ENCODE results near the gene WDR70. TPM values are rescaled to one million over a fixed set of nuclear protein-coding genes. Genes with fewer than 3 reads are reported as not detected.
A peak's percentile ranks its signal among the peaks of the same experiment; 100 is the strongest.
"Not testable (repeated sequence)": the region's sequence is repeated elsewhere in the genome, so short reads cannot be mapped to it uniquely, and the experiment has no call there.

Gene WDR70
- total RNA-seq, 6 experiments from 2014 or later = 8.8 to 13.4 (median 11.3) TPM

DNA sequence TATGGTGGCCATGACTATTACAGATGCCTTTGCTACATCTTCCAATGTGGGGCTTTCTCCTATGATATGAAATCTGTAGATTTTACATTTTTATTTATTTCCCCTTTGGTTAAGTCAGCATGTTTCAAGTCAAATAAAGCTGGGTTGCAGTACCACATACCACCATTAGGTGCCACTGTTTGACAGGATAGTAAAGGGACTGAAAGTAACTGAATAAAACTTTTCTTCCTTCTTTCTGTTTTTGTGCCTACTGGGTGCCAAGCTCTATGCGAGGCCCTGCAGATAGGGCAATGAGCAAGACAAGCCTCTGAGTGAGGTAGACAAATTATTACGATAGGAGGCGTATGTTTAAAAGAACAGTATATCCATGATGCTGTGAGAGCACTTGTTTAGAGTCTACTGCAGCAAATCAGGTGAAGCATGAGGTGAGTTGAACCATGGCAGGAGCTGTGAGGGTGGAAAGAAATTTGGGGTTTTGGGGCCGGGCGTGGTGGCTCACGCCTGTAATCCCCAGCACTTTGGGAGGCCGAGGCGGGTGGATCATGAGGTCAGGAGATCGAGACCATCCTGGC, 395.9 kb downstream of the WDR70 start:
- no peak overlapping the region for H3K4me3 ChIP-seq
- H3K9me3 ChIP-seq = no peaks in the 10 kb centered on the region
- H3K27me3 ChIP-seq = no peaks in the 10 kb centered on the region
- no peaks in the 10 kb centered on the region for H3K36me3 ChIP-seq
- 94% methylated on average over 5 of the region's 9 CpGs for WGBS (ENCODE audit: insufficient coverage, low coverage, low lambda C conversion rate, missing lambda C conversion rate)
- H3K4me1 ChIP-seq = peaks cover 0 to 18% (median 9%) of the 10 kb centered on the region in 4 donors
- no peak overlapping the region for H3K27ac ChIP-seq
- ATAC-seq (no peak), DNase-seq (no peak)
- no peak for TF ChIP-seq POLR2A (IDR thresholded peaks at IDR 0.05)
- TF ChIP-seq, protein P1, sequence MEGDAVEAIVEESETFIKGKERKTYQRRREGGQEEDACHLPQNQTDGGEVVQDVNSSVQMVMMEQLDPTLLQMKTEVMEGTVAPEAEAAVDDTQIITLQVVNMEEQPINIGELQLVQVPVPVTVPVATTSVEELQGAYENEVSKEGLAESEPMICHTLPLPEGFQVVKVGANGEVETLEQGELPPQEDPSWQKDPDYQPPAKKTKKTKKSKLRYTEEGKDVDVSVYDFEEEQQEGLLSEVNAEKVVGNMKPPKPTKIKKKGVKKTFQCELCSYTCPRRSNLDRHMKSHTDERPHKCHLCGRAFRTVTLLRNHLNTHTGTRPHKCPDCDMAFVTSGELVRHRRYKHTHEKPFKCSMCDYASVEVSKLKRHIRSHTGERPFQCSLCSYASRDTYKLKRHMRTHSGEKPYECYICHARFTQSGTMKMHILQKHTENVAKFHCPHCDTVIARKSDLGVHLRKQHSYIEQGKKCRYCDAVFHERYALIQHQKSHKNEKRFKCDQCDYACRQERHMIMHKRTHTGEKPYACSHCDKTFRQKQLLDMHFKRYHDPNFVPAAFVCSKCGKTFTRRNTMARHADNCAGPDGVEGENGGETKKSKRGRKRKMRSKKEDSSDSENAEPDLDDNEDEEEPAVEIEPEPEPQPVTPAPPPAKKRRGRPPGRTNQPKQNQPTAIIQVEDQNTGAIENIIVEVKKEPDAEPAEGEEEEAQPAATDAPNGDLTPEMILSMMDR (IDR thresholded peaks at IDR 0.05) = peak; percentile 24 to 51 (median 30)
- intact Hi-C loops (cut with DNase I) = no loop called here

DNA sequence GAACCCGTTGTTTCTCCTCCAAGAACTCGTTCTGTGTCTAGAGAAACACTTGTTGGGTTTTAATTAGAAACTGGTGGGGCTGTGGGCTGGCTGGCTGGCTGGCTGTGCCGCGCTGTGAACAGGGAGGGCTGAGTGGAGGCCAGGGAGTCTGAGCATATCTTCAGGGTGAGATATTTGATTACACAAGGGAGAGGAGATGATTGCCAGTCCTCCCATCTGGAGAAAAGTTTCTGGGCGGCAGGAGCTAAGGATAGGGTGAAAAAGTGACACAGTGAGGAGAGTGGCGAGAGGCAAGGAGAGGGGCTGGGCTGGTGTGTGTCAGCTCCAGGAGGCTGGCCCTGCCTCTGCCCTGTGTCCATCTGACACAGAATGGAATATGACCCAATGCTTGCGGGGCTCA, 397.7 kb downstream of the WDR70 start:
- Histone ChIP-seq H3K27me3 (no peaks in the 10 kb centered on the region), H3K27ac (no peak overlapping the region), H3K4me1 (peaks cover 0 to under 1% (median 0%) of the 10 kb centered on the region in 4 donors), H3K9me3 (no peaks in the 10 kb centered on the region), H3K4me3 (no peak overlapping the region), H3K36me3 (no peaks in the 10 kb centered on the region)
- no peak for ATAC-seq
- no peak for DNase-seq
- 81% methylated on average over 6 of the region's 7 CpGs for WGBS (ENCODE audit: insufficient coverage, low coverage, low lambda C conversion rate, missing lambda C conversion rate)
- TF ChIP-seq, protein P1 (IDR thresholded peaks at IDR 0.05) = no peak
- no peak for TF ChIP-seq POLR2A (IDR thresholded peaks at IDR 0.05)
- intact Hi-C loops (cut with DNase I) = no loop called here

DNA sequence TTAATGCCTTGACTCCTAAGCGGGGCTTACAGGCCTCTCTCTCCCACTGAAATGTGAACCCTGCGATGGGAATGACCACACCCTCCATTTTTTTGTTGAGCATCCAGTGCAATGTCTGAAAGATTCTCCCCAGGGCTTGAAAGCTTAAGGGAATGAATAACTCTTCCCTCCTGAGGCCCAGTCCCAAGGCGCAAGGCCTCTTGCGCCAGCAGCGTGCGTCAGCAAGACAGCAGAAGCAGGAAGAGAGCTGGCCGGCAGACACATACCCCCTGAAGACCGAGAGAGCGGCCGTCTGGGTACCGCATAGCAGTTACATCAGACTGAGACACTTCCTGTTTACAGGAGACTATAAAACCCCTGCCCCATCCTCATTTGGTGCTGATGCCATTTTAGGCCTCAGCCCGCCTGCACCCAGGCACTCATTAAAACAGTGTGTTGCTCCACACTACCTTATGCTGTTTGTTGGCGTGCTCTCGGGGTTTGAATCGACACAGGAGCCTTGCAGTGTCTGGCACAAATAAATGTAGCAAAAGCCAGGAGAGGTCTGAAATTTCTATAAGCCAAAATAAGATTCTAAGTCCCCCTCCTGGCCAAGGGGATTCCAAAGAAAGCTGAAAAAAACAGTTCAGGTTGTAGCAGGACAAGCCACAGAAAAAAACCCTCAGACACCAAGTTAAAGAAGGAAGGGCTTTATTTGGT, 398.5 kb downstream of the WDR70 start:
- H3K9me3 ChIP-seq = no peaks in the 10 kb centered on the region
- intact Hi-C loops (cut with DNase I) = no loop called here
- no peaks in the 10 kb centered on the region for H3K27me3 ChIP-seq
- H3K4me1 ChIP-seq = no peaks in the 10 kb centered on the region
- ATAC-seq (no peak), DNase-seq (no peak)
- WGBS (ENCODE audit: insufficient coverage, low coverage, low lambda C conversion rate, missing lambda C conversion rate) = 96% methylated on average over 12 of the region's 15 CpGs
- H3K4me3 ChIP-seq = no peak overlapping the region
- H3K27ac ChIP-seq = no peak overlapping the region
- no peaks in the 10 kb centered on the region for H3K36me3 ChIP-seq
- TF ChIP-seq, protein P1 (IDR thresholded peaks at IDR 0.05) = no peak
- no peak for TF ChIP-seq POLR2A (IDR thresholded peaks at IDR 0.05)

DNA sequence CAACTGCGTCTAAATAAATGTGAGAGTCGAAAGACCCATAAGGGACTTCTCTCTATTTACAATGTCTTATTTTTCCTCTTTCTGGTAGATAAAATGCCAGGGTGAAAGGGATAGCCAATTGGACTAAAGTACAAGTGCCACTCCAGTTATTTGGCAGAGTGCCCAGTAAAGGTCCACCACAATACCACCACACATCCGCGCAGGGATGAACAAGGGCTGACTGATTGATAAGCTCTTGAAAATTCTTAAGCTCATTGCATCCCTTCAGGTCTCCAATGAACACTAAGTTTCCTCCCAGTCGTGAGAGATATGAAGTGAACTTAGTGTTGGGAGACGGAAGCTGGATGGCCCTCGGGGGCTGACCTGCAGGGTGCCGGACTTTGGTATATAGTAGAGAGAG, 402.3 kb downstream of the WDR70 start:
- intact Hi-C loops (cut with DNase I); ATAC-seq; H3K4me1 ChIP-seq; DNase-seq; H3K9me3 ChIP-seq; H3K4me3 ChIP-seq; H3K27me3 ChIP-seq; H3K36me3 ChIP-seq; H3K27ac ChIP-seq: not testable (repeated sequence)
- 80% methylated on average over 7 of the region's 8 CpGs for WGBS (ENCODE audit: insufficient coverage, low coverage, low lambda C conversion rate, missing lambda C conversion rate)

DNA sequence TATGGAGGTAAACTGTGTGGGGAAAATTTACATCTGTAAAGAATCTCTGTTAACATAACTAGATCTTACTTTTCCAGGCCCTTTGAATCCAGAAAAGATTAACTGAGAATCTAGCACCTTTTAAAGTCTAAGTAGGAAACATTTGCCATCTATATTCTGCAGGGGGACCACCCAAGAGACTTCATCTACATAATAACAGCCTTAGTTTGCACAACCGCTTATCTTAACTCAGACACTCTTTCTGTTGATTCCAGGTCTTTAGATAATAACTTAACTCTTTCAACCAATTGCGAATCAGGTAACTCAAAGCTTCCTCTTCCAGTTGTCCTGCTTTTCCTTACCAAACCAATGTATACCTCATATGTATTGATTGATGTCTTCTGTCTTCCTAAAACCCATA, 407.3 kb downstream of the WDR70 start:
- intact Hi-C loops (cut with DNase I) = no loop called here
- H3K9me3 ChIP-seq = no peaks in the 10 kb centered on the region

More for the DNA sequence above, 407.3 kb downstream of the WDR70 start:
- Histone ChIP-seq H3K4me1 (no peaks in the 10 kb centered on the region), H3K36me3 (no peaks in the 10 kb centered on the region), H3K27me3 (no peaks in the 10 kb centered on the region), H3K4me3 (no peak overlapping the region), H3K27ac (no peak overlapping the region)
- 84% methylated on average over 2 of the region's 2 CpGs for WGBS (ENCODE audit: insufficient coverage, low coverage, low lambda C conversion rate, missing lambda C conversion rate)
- DNase-seq = no peak
- ATAC-seq = no peak
- TF ChIP-seq POLR2A (IDR thresholded peaks at IDR 0.05) = no peak
- TF ChIP-seq, protein P1 (IDR thresholded peaks at IDR 0.05) = no peak
